ENCODE measurements around the gene BTF3. TPM values are rescaled to one million over a fixed set of nuclear protein-coding genes. Genes with fewer than 3 reads are reported as not detected.
"Not testable (repeated sequence)": the region's sequence is repeated elsewhere in the genome, so short reads cannot be mapped to it uniquely, and the experiment has no call there.

BTF3 gene
- total RNA-seq, 1 experiment from 2014 or later, result 861 TPM

DNA sequence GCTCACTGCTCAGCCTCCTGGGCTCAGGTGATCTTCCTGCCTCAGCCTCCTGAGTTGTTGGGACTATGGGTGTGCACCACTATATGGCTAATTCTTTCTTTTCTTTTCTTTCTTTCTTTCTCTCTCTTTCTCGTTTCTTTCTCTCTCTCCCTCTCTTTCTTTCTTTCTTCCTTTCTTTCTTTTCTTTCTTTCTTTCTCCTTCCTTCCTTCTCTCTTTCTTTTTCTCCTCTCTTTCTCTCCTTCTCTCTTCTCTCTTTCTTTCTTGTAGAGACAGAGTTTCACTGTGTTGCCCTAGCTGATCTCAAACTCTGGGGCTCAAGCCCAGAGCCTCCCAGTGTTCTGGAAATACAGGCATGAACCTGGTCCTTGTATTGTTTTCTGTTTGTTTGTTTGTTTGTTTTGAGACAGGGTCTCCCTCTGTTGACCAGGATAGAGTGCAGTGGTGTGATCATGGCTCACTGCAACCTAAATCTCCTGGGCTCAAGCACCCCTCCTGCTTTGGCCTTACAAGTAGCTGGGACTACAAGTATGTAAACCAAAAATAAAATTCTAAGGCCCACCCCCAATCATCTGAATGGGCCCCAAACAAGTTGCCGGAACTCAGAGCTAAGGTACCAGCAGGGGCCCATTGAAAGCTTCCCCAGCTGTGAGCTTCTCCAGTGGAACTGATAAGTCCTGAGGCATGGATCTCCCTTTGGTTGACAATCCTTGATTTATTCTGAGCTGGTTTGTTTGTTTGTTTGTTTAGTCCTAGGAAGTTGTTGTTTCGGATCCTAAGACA, 11.9 kb upstream of the BTF3 start:
- Histone ChIP-seq H3K14ac (ENCODE audit: insufficient read depth, low read length) (no peak overlapping the region), H2BK20ac (ENCODE audit: low read depth, low read length, poor library complexity, severe bottlenecking) (peak overlapping the region; percentile 77), H3K4me2 (ENCODE audit: insufficient read depth, insufficient read length, low read length) (peak overlapping the region; percentile 1), H2BK15ac (ENCODE audit: low read depth, low read length) (no peak overlapping the region), H4K8ac (replicated peaks; ENCODE audit: insufficient read length, low read depth, low read length) (no peak overlapping the region), H4K5ac (ENCODE audit: insufficient read length, low read depth, low read length) (no peak overlapping the region), H3T11ph (ENCODE audit: low read length) (no peak overlapping the region), H3K27ac (ENCODE audit: insufficient read length, low read depth, low read length) (peak overlapping the region; percentile 89), H3K4ac (ENCODE audit: low read depth, low read length) (no peak overlapping the region), H2BK5ac (ENCODE audit: insufficient read length, low read length) (no peak overlapping the region), H3K4me1 (ENCODE audit: insufficient read depth, low read length) (peaks cover 28% of the 10 kb centered on the region; the same call in 1 of the 2 replicates), H2AK5ac (ENCODE audit: insufficient read length, low read length) (no peak overlapping the region), H3K9ac (ENCODE audit: extremely low read depth, insufficient read length, low read length) (no peak overlapping the region), H3K79me2 (ENCODE audit: insufficient read depth, low read length) (no peaks in the 10 kb centered on the region), H3K79me1 (ENCODE audit: insufficient read depth, low read depth, low read length, poor library complexity, severe bottlenecking) (no peaks in the 10 kb centered on the region), H4K20me1 (ENCODE audit: control insufficient read depth, insufficient read depth, insufficient read length) (no peaks in the 10 kb centered on the region), H3K18ac (ENCODE audit: insufficient read length, low read depth, low read length) (no peak overlapping the region), H4K91ac (ENCODE audit: insufficient read length, low read depth, low read length) (no peak overlapping the region), H2BK12ac (ENCODE audit: insufficient read length, low read depth, low read length) (no peak overlapping the region), H3K23me2 (ENCODE audit: insufficient read length, low read depth, low read length, poor library complexity, severe bottlenecking) (no peaks in the 10 kb centered on the region), H3K27me3 (ENCODE audit: insufficient read depth, low read length) (no peaks in the 10 kb centered on the region), H2BK120ac (ENCODE audit: low read depth, low read length, poor library complexity, severe bottlenecking) (no peak overlapping the region), H3K56ac (ENCODE audit: insufficient read length, low read depth, low read length) (no peak overlapping the region), H3K23ac (ENCODE audit: insufficient read length, low read depth, low read length) (no peak overlapping the region), H3K9me3 (ENCODE audit: control insufficient read depth, low read depth, low read length) (no peaks in the 10 kb centered on the region), H2AFZ (ENCODE audit: low read length) (no peak overlapping the region)
- no CpG with 5 or more reads among the region's 3 CpGs for WGBS (ENCODE audit: extremely low coverage, insufficient read length, low lambda C conversion rate)
- TF ChIP-seq, protein P1, sequence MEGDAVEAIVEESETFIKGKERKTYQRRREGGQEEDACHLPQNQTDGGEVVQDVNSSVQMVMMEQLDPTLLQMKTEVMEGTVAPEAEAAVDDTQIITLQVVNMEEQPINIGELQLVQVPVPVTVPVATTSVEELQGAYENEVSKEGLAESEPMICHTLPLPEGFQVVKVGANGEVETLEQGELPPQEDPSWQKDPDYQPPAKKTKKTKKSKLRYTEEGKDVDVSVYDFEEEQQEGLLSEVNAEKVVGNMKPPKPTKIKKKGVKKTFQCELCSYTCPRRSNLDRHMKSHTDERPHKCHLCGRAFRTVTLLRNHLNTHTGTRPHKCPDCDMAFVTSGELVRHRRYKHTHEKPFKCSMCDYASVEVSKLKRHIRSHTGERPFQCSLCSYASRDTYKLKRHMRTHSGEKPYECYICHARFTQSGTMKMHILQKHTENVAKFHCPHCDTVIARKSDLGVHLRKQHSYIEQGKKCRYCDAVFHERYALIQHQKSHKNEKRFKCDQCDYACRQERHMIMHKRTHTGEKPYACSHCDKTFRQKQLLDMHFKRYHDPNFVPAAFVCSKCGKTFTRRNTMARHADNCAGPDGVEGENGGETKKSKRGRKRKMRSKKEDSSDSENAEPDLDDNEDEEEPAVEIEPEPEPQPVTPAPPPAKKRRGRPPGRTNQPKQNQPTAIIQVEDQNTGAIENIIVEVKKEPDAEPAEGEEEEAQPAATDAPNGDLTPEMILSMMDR (conservative IDR thresholded peaks at IDR 0.05), result no peak
- H3K36me3 Mint-ChIP-seq (ENCODE audit: insufficient read depth in 1 of 3, low read depth in 3 of 3), result peaks cover 0 to 4% (median 0%) of the 10 kb centered on the region in 3 experiments; a peak in 2 of 7 replicates
- H3K27ac Mint-ChIP-seq, result peak overlapping the region; percentile 96 to 99 (median 99)
- peaks cover 65 to 69% of the 10 kb centered on the region in 2 experiments for H3K4me1 Mint-ChIP-seq
- DNase-seq, result peak; percentile 61
- H3K9me3 Mint-ChIP-seq, result peaks cover 0 to 3% of the 10 kb centered on the region in 2 experiments; a peak in 1 of 5 replicates
- peak overlapping the region; percentile 26 to 31 for H3K4me3 Mint-ChIP-seq
- H3K27me3 Mint-ChIP-seq (ENCODE audit: low read depth), result peaks cover 2% of the 10 kb centered on the region; the same call in 1 of the 2 replicates

DNA sequence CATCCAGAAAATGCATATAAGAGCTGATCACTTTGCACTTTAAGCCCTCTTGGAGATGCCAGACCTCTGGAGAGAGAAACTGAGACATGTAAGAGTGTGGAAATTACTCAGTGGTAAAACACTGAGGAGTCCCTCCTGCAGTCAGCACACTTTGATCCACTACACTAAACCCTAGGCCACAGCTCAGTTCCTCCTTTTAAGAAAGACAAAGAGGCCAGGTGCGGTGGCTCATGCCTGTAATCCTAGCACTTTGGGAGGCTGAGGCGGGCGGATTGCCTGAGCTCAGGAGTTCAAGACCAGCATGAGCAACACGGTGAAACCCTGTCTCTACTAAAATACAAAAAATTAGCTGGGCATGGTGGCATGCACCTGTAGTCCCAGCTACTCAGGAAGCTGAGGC, 11.0 kb upstream of the BTF3 start:
- not testable (repeated sequence) for H3K56ac ChIP-seq (ENCODE audit: insufficient read length, low read depth, low read length); H3K4ac ChIP-seq (ENCODE audit: low read depth, low read length); H3K36me3 Mint-ChIP-seq (ENCODE audit: insufficient read depth in 1 of 3, low read depth in 3 of 3); H3K27me3 ChIP-seq (ENCODE audit: insufficient read depth, low read length); H3K9ac ChIP-seq (ENCODE audit: extremely low read depth, insufficient read length, low read length); H3K9me3 Mint-ChIP-seq; H3K79me2 ChIP-seq (ENCODE audit: insufficient read depth, low read length); H2BK12ac ChIP-seq (ENCODE audit: insufficient read length, low read depth, low read length); H3K23me2 ChIP-seq (ENCODE audit: insufficient read length, low read depth, low read length, poor library complexity, severe bottlenecking); H3K79me1 ChIP-seq (ENCODE audit: insufficient read depth, low read depth, low read length, poor library complexity, severe bottlenecking); H2BK15ac ChIP-seq (ENCODE audit: low read depth, low read length); H3K14ac ChIP-seq (ENCODE audit: insufficient read depth, low read length); H2BK20ac ChIP-seq (ENCODE audit: low read depth, low read length, poor library complexity, severe bottlenecking); H2AK5ac ChIP-seq (ENCODE audit: insufficient read length, low read length); H4K91ac ChIP-seq (ENCODE audit: insufficient read length, low read depth, low read length); H3T11ph ChIP-seq (ENCODE audit: low read length); H4K5ac ChIP-seq (ENCODE audit: insufficient read length, low read depth, low read length); H3K27me3 Mint-ChIP-seq (ENCODE audit: low read depth); H3K9me3 ChIP-seq (ENCODE audit: control insufficient read depth, low read depth, low read length); H3K23ac ChIP-seq (ENCODE audit: insufficient read length, low read depth, low read length); H2BK5ac ChIP-seq (ENCODE audit: insufficient read length, low read length); H2AFZ ChIP-seq (ENCODE audit: low read length); H4K8ac ChIP-seq (replicated peaks; ENCODE audit: insufficient read length, low read depth, low read length); H3K18ac ChIP-seq (ENCODE audit: insufficient read length, low read depth, low read length); H4K20me1 ChIP-seq (ENCODE audit: control insufficient read depth, insufficient read depth, insufficient read length)
- peak overlapping the region; percentile 89 for H3K27ac ChIP-seq (ENCODE audit: insufficient read length, low read depth, low read length)
- peak overlapping the region; percentile 1 for H3K4me2 ChIP-seq (ENCODE audit: insufficient read depth, insufficient read length, low read length)
- H3K4me1 ChIP-seq (ENCODE audit: insufficient read depth, low read length), result peaks cover 28% of the 10 kb centered on the region; the same call in 1 of the 2 replicates
- Mint-ChIP-seq H3K4me3 (peak overlapping the region; percentile 43 to 49; a peak in 4 of 5 replicates), H3K27ac (peak overlapping the region; percentile 96 to 99 (median 99)), H3K4me1 (peaks cover 65 to 72% of the 10 kb centered on the region in 2 experiments)
- peak; percentile 52 for DNase-seq
- WGBS (ENCODE audit: extremely low coverage, insufficient read length, low lambda C conversion rate), result no CpG with 5 or more reads among the region's 4 CpGs
- H2BK120ac ChIP-seq (ENCODE audit: low read depth, low read length, poor library complexity, severe bottlenecking), result peak overlapping the region; percentile 39

Measured in H9 (cell line).